SJCRH30 (cell line): Measurements from ENCODE around the gene TMEM141. TPM values are rescaled to one million over a fixed set of nuclear protein-coding genes. Genes with fewer than 3 reads are reported as not detected.

Experiments used
- total RNA-seq: library from RNA; depleted of rRNA; stranded (reverse); fragments of >200 nt; shearing (Covaris generic); gene quantifications from 2 replicates; pipeline ENCODE4 v1.2.3, GENCODE V29; 2014; rRNA removed

TMEM141 gene
- total RNA-seq, 1 experiment from 2014 or later, result 17.3 TPM

Other genes with a start within 250 kb of the TMEM141 start
- 25.8 and 28.5 TPM in 2 replicates for gene NOTCH1, start 245.3 kb upstream of the TMEM141 start, total RNA-seq
- 0.71 and 0.81 TPM in 2 replicates for gene EGFL7, start 128.4 kb upstream of the TMEM141 start, total RNA-seq
- gene AGPAT2, start 103.9 kb upstream of the TMEM141 start, total RNA-seq, result 11.2 and 11.8 TPM in 2 replicates
- 5.0 and 6.1 TPM in 2 replicates for gene DIPK1B, start 78.8 kb upstream of the TMEM141 start, total RNA-seq
- gene LCN10, start 48.4 kb upstream of the TMEM141 start, total RNA-seq, result 0.10 TPM in 1 of 2 replicates, not detected in the other
- not detected in 2 replicates for gene LCN6, start 42.8 kb upstream of the TMEM141 start, total RNA-seq
- gene LCN8, start 33.1 kb upstream of the TMEM141 start, total RNA-seq, result not detected in 2 replicates
- not detected in 2 replicates for gene LCN15, start 26.8 kb upstream of the TMEM141 start, total RNA-seq
- 0.14 TPM in 1 of 2 replicates, not detected in the other for gene CCDC183, start 5.0 kb downstream of the TMEM141 start, total RNA-seq
- 102 and 108 TPM in 2 replicates for gene RABL6, start 16.6 kb downstream of the TMEM141 start, total RNA-seq
- gene AJM1, start 51.1 kb downstream of the TMEM141 start, total RNA-seq, result 0.35 and 0.77 TPM in 2 replicates
- 79.9 and 109 TPM in 2 replicates for gene PHPT1, start 58.1 kb downstream of the TMEM141 start, total RNA-seq
- gene MAMDC4, start 61.0 kb downstream of the TMEM141 start, total RNA-seq, result 1.9 and 4.4 TPM in 2 replicates
- 410 and 447 TPM in 2 replicates for gene EDF1, start 75.0 kb downstream of the TMEM141 start, total RNA-seq
- 19.5 and 23.6 TPM in 2 replicates for gene TRAF2, start 95.2 kb downstream of the TMEM141 start, total RNA-seq
- 37.1 and 40.4 TPM in 2 replicates for gene FBXW5, start 153.4 kb downstream of the TMEM141 start, total RNA-seq
- not detected in 2 replicates for gene C8G, start 153.9 kb downstream of the TMEM141 start, total RNA-seq
- gene LCN12, start 160.9 kb downstream of the TMEM141 start, total RNA-seq, result not detected in 2 replicates
- not detected in 2 replicates for gene PTGDS, start 186.2 kb downstream of the TMEM141 start, total RNA-seq
- not detected in 2 replicates for gene LCNL1, start 191.6 kb downstream of the TMEM141 start, total RNA-seq
- 25.9 and 27.8 TPM in 2 replicates for gene PAXX, start 201.1 kb downstream of the TMEM141 start, total RNA-seq
- gene CLIC3, start 205.2 kb downstream of the TMEM141 start, total RNA-seq, result 0.28 and 0.55 TPM in 2 replicates
- 4.0 and 4.6 TPM in 2 replicates for gene ABCA2, start 236.9 kb downstream of the TMEM141 start, total RNA-seq
- not detected in 2 replicates for gene FUT7, start 240.7 kb downstream of the TMEM141 start, total RNA-seq